ENCODE results near the gene CALML4. TPM values are rescaled to one million over a fixed set of nuclear protein-coding genes. Genes with fewer than 3 reads are reported as not detected.

CALML4 gene
- total RNA-seq, 5 donors from 2014 or later (not counting 1 experiment from before 2014, with no cell fraction given): 2.4 to 5.4 (median 3.3) TPM

GRCh38 chr15:68231102-68231818 lies 26.1 kb upstream of the CALML4 start:
- POLR2A ChIA-PET: no interaction called here
- H3K36me3 ChIP-seq (ENCODE audit: control insufficient read depth in 2 of 2, extremely low read depth in 1 of 2, insufficient read depth in 1 of 2, low read length in 1 of 2): no peaks in the 10 kb centered on the region
- Mint-ChIP-seq H3K4me3 (peak overlapping the region; percentile 31 to 90 (median 77)), H3K9me3 (no peaks in the 10 kb centered on the region), H3K36me3 (no peaks in the 10 kb centered on the region), H3K4me1 (peaks cover 20 to 32% (median 25%) of the 10 kb centered on the region in 3 donors), H3K27me3 (peaks cover 4 to 7% of the 10 kb centered on the region in 2 donors), H3K27ac (no peak overlapping the region)
- peaks cover 0 to 29% of the 10 kb centered on the region in 2 experiments for H3K27me3 ChIP-seq (replicated peaks in 1 of 2; ENCODE audit: control insufficient read depth in 2 of 2, extremely low read depth in 1 of 2, insufficient read depth in 2 of 2, low read length in 1 of 2)
- 94% methylated on average over 5 of the region's 9 CpGs for WGBS (ENCODE audit: insufficient coverage)
- CTCF ChIA-PET: interaction anchor here in 1 of 2 donors (0.6 to 0.7 kb wide), 3 partner anchors 45 to 177 kb away, joined by 3 read pairs; partner anchors contain the start of gene PIAS1
- no peak overlapping the region for H3K27ac ChIP-seq (ENCODE audit: low read length)
- ATAC-seq (replicated peaks in 1 of 4): no peak
- H3K9me3 ChIP-seq: no peaks in the 10 kb centered on the region
- DNase-seq: no peak
- H3K4me1 ChIP-seq (ENCODE audit: control insufficient read depth in 1 of 2, extremely low read depth in 1 of 2, insufficient read depth in 2 of 2, low read length in 2 of 2): peaks cover 3 to 25% of the 10 kb centered on the region in 2 experiments
- H3K4me3 ChIP-seq (ENCODE audit: control insufficient read depth in 1 of 2, extremely low read depth in 1 of 2, low read length in 1 of 2): no peak overlapping the region

- Mint-ChIP-seq H3K4me3 (peak overlapping the region; percentile 77 to 94 (median 90)), H3K9me3 (no peaks in the 10 kb centered on the region), H3K4me1 (peaks cover 20 to 32% (median 27%) of the 10 kb centered on the region in 3 donors), H3K27me3 (peaks cover 4 to 7% of the 10 kb centered on the region in 2 donors), H3K36me3 (no peaks in the 10 kb centered on the region), H3K27ac (peak overlapping the region; percentile 86 to 90)
- ChIA-PET CTCF (interaction anchor here in 1 of 2 donors (1.4 kb wide), 1 partner anchor 47 kb away, joined by 4 read pairs; the partner anchor contains the start of gene FEM1B), POLR2A (interaction anchor here in 1 of 2 donors (0.5 kb wide), 1 partner anchor 364 kb away, joined by 9 read pairs; no protein-coding TSS in a partner anchor)
- H3K27me3 ChIP-seq (replicated peaks in 1 of 2; ENCODE audit: control insufficient read depth in 2 of 2, extremely low read depth in 1 of 2, insufficient read depth in 2 of 2, low read length in 1 of 2): peaks cover 0 to 29% of the 10 kb centered on the region in 2 experiments
- ATAC-seq (replicated peaks in 1 of 4) (no peak), DNase-seq (no peak)
- H3K9me3 ChIP-seq: no peaks in the 10 kb centered on the region
- peaks cover 3 to 26% of the 10 kb centered on the region in 2 experiments for H3K4me1 ChIP-seq (ENCODE audit: control insufficient read depth in 1 of 2, extremely low read depth in 1 of 2, insufficient read depth in 2 of 2, low read length in 2 of 2)
- H3K27ac ChIP-seq (ENCODE audit: low read length): peak overlapping the region; percentile 53
- 62% methylated on average over 18 of the region's 20 CpGs for WGBS (ENCODE audit: insufficient coverage)
- peak overlapping the region; percentile 69 to 79 for H3K4me3 ChIP-seq (ENCODE audit: control insufficient read depth in 1 of 2, extremely low read depth in 1 of 2, low read length in 1 of 2)
- no peaks in the 10 kb centered on the region for H3K36me3 ChIP-seq (ENCODE audit: control insufficient read depth in 2 of 2, extremely low read depth in 1 of 2, insufficient read depth in 1 of 2, low read length in 1 of 2)
These were observed 25.3 kb upstream of the CALML4 start for GRCh38 chr15:68230157-68231100.

- H3K9me3 ChIP-seq: no peaks in the 10 kb centered on the region
- H3K4me3 ChIP-seq (ENCODE audit: control insufficient read depth in 1 of 2, extremely low read depth in 1 of 2, low read length in 1 of 2): peak within 1 kb of the TSS; percentile 73 to 79
- no peaks in the 10 kb centered on the region for H3K9me3 Mint-ChIP-seq
- peak within 1 kb of the TSS; percentile 53 for H3K27ac ChIP-seq (ENCODE audit: low read length)
- H3K27me3 ChIP-seq (replicated peaks in 1 of 2; ENCODE audit: control insufficient read depth in 2 of 2, extremely low read depth in 1 of 2, insufficient read depth in 2 of 2, low read length in 1 of 2): peaks cover 0 to 25% of the 10 kb centered on the region in 2 experiments
- peaks cover 7 to 31% of the 10 kb centered on the region in 2 experiments for H3K4me1 ChIP-seq (ENCODE audit: control insufficient read depth in 1 of 2, extremely low read depth in 1 of 2, insufficient read depth in 2 of 2, low read length in 2 of 2)
- DNase-seq: peak; percentile 62 to 86 (median 74)
- POLR2A ChIA-PET: interaction anchor here (0.5 to 0.6 kb wide), 5 partner anchors 46 to 1760 kb away, joined by 3 to 12 read pairs (median 6); no protein-coding TSS in a partner anchor
- H3K27me3 Mint-ChIP-seq: peaks cover 4 to 6% of the 10 kb centered on the region in 2 donors
- peaks cover 28 to 39% (median 35%) of the 10 kb centered on the region in 3 donors for H3K4me1 Mint-ChIP-seq
- H3K36me3 Mint-ChIP-seq: no peaks in the 10 kb centered on the region
- CTCF ChIA-PET: interaction anchor here in 1 of 2 donors (1.4 kb wide), 1 partner anchor 48 kb away, joined by 4 read pairs; the partner anchor contains the start of gene FEM1B
- H3K36me3 ChIP-seq (ENCODE audit: control insufficient read depth in 2 of 2, extremely low read depth in 1 of 2, insufficient read depth in 1 of 2, low read length in 1 of 2): no peaks in the 10 kb centered on the region
- peak; percentile 85 to 95 (median 90) for ATAC-seq (replicated peaks in 1 of 4)
- H3K27ac Mint-ChIP-seq: peak within 1 kb of the TSS; percentile 86 to 90
- peak within 1 kb of the TSS; percentile 77 to 94 (median 90) for H3K4me3 Mint-ChIP-seq
- under 1% methylated on average over 77 of the region's 82 CpGs for WGBS (ENCODE audit: insufficient coverage)
These were observed 24.4 kb upstream of the CALML4 start, which contains the start of gene CLN6 for GRCh38 chr15:68229386-68230156. Gene CLN6, minus strand, starts transcription at chr15:68229728. Its CDS starts 144 bp downstream, at chr15:68229584.

GRCh38 chr15:68228971-68229385 lies 23.8 kb upstream of the CALML4 start:
- under 1% methylated on average over 29 of the region's 39 CpGs for WGBS (ENCODE audit: insufficient coverage)
- no peaks in the 10 kb centered on the region for H3K9me3 Mint-ChIP-seq
- POLR2A ChIA-PET: interaction anchor here (0.5 to 0.6 kb wide), 3 partner anchors 388 to 1759 kb away, joined by 3 to 12 read pairs (median 6); no protein-coding TSS in a partner anchor
- Histone ChIP-seq H3K4me1 (ENCODE audit: control insufficient read depth in 1 of 2, extremely low read depth in 1 of 2, insufficient read depth in 2 of 2, low read length in 2 of 2) (peaks cover 7 to 35% of the 10 kb centered on the region in 2 experiments), H3K9me3 (no peaks in the 10 kb centered on the region), H3K27ac (ENCODE audit: low read length) (no peak overlapping the region), H3K4me3 (ENCODE audit: control insufficient read depth in 1 of 2, extremely low read depth in 1 of 2, low read length in 1 of 2) (peak overlapping the region; percentile 73 to 79), H3K27me3 (replicated peaks in 1 of 2; ENCODE audit: control insufficient read depth in 2 of 2, extremely low read depth in 1 of 2, insufficient read depth in 2 of 2, low read length in 1 of 2) (peaks cover 0 to 19% of the 10 kb centered on the region in 2 experiments), H3K36me3 (ENCODE audit: control insufficient read depth in 2 of 2, extremely low read depth in 1 of 2, insufficient read depth in 1 of 2, low read length in 1 of 2) (no peaks in the 10 kb centered on the region)
- H3K27me3 Mint-ChIP-seq: peaks cover 4% of the 10 kb centered on the region in 2 donors
- no peak for DNase-seq
- peak overlapping the region in 1 of 2 donors; percentile 46 for H3K27ac Mint-ChIP-seq
- H3K4me3 Mint-ChIP-seq: peak overlapping the region; percentile 77 to 86 (median 79)
- peaks cover 29 to 40% (median 38%) of the 10 kb centered on the region in 3 donors for H3K4me1 Mint-ChIP-seq
- H3K36me3 Mint-ChIP-seq: no peaks in the 10 kb centered on the region
- CTCF ChIA-PET: interaction anchor here in 1 of 2 donors (1.4 kb wide), 2 partner anchors 48 kb away, joined by 3 to 4 read pairs; partner anchors contain the start of gene FEM1B
- peak in 2 of 4 experiments; percentile 0 for ATAC-seq (replicated peaks in 1 of 4)

GRCh38 chr15:68228143-68228970 lies 23.2 kb upstream of the CALML4 start:
- WGBS (ENCODE audit: insufficient coverage): 52% methylated on average over 22 of the region's 25 CpGs
- peak overlapping the region; percentile 73 to 79 for H3K4me3 ChIP-seq (ENCODE audit: control insufficient read depth in 1 of 2, extremely low read depth in 1 of 2, low read length in 1 of 2)
- ChIA-PET CTCF (interaction anchor here in 1 of 2 donors (1.4 kb wide), 1 partner anchor 49 kb away, joined by 3 read pairs; the partner anchor contains the start of gene FEM1B), POLR2A (interaction anchor here in 1 of 2 donors (0.5 kb wide), 1 partner anchor 1759 kb away, joined by 12 read pairs; no protein-coding TSS in a partner anchor)
- H3K27me3 ChIP-seq (replicated peaks in 1 of 2; ENCODE audit: control insufficient read depth in 2 of 2, extremely low read depth in 1 of 2, insufficient read depth in 2 of 2, low read length in 1 of 2): peaks cover 0 to 13% of the 10 kb centered on the region in 2 experiments
- peaks cover 7 to 35% of the 10 kb centered on the region in 2 experiments for H3K4me1 ChIP-seq (ENCODE audit: control insufficient read depth in 1 of 2, extremely low read depth in 1 of 2, insufficient read depth in 2 of 2, low read length in 2 of 2)
- H3K27me3 Mint-ChIP-seq: peaks cover 1% of the 10 kb centered on the region in 2 donors
- H3K27ac ChIP-seq (ENCODE audit: low read length): no peak overlapping the region
- no peaks in the 10 kb centered on the region for H3K9me3 Mint-ChIP-seq
- H3K36me3 Mint-ChIP-seq: no peaks in the 10 kb centered on the region
- H3K36me3 ChIP-seq (ENCODE audit: control insufficient read depth in 2 of 2, extremely low read depth in 1 of 2, insufficient read depth in 1 of 2, low read length in 1 of 2): no peaks in the 10 kb centered on the region
- H3K4me3 Mint-ChIP-seq: peak overlapping the region; percentile 77 to 86 (median 79)
- H3K4me1 Mint-ChIP-seq: peaks cover 29 to 40% (median 38%) of the 10 kb centered on the region in 3 donors
- peak overlapping the region; percentile 57 to 68 for H3K27ac Mint-ChIP-seq
- ATAC-seq (replicated peaks in 1 of 4): no peak
- no peak for DNase-seq
- H3K9me3 ChIP-seq: no peaks in the 10 kb centered on the region

Data from T-cell (primary cell).